GM12864 (cell line): ENCODE results near the gene GULP1.

ENCODE experiments used
- DNase-seq: peaks from one replicate; pipeline ENCODE4 v3.0.0-alpha.2; 2011; ENCODE audit warnings: low read depth
- H3K4me3 ChIP-seq: 2 replicates; pipeline ENCODE4 v1.5.1; 2011; ENCODE audit warnings: mild to moderate bottlenecking, low read depth, low read length, control low read depth
- CTCF ChIP-seq: IDR thresholded peaks from 2 replicates; pipeline ENCODE4 v1.5.1; 2011; ENCODE audit warnings: low read depth, mild to moderate bottlenecking, moderate library complexity, low read length, control low read depth, inconsistent platforms; ENCODE audit errors: missing control alignments

Gene GULP1

DNA sequence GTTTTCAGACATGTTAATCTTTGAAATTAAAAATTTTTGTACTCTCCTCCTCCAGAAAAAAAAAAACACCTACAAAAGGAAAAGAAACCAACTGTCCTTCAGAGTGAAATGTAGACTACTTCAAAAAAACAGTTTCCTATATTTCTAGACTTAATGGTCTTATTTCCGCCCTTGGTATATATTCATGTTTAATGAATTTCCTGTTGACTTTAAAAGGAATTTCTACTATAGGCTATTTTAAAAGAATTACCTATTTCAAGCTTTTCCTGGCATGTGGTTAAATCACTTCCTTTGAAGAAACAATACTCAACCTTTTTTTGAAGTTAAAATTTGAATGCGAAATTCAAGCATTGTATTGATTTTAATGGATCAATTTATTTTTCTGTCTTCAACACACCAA lies 29.2 kb downstream of the GULP1 start:
- no peak for TF ChIP-seq CTCF
- H3K4me3 ChIP-seq: no peak overlapping the region
- DNase-seq: no peak

DNA sequence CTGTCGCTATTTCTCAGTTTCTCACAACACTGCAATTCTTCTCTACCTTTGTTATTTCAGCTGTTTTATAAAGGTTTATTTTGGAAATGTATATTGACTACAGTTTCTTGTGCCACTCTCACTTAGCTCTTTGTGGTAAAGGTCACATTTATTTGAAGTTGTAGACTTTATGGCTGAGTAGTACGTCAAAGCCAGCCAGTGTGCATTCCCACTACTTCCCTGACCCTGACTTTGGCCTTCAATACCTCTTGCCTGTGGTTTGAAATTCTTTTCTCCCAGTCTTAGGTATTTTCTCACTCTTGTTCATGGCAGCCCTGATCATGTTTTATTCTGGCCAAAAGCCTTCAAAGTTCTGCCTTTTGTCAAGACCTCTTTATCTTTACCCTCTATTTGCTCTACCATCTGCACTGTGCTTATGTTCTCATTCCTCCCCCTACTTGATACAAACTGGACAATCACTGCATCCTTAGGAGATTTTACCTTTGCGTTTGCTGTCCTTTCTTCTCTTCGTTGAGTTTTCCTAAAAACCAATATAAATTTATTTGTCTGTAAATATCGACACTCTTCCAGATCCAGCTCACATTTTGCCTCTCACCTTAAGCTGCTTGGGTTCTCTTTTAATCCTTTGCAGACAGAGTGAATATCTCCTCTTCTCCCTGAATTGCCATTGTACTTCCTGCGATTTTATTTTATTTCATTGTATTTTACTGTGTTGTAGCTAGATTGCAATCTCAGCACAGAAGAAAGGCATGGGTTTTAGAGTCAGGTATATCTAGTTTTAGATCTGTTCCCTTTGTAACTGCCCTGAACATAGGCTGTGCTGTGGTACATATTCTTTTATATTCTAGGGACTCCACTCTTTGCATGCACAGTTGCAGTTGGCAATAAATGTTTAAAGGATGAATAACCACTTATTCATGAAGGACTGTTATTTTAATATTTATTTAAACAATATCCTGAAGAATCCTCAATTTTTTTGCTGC lies 31.2 kb downstream of the GULP1 start:
- DNase-seq: no peak
- H3K4me3 ChIP-seq: no peak overlapping the region
- no peak for TF ChIP-seq CTCF

DNA sequence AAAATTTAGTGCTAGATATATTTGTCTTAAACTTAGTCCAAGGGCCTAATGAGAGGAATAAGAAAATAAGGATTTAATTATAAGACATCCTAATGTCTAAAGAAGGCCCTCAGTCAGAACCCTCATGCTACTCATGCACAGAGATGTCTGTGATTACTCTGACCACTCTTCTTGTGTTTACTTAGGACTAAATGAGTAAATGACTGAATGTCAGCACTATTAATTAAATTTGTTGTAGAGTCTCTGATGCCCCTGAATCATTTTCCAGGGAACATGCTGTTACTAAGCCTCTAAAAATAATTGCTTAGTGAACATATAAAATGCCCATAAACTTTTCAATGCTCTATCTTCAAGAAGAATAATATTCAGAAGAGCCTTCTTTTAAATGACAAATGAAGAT lies 32.4 kb downstream of the GULP1 start:
- no peak for DNase-seq
- TF ChIP-seq CTCF: no peak

GRCh38 chr2:188326290-188326668 lies 34.6 kb downstream of the GULP1 start:
- DNase-seq: no peak
- TF ChIP-seq CTCF: no peak
- no peak overlapping the region for H3K4me3 ChIP-seq

More for the DNA sequence above, 32.4 kb downstream of the GULP1 start:
- no peak overlapping the region for H3K4me3 ChIP-seq

DNA sequence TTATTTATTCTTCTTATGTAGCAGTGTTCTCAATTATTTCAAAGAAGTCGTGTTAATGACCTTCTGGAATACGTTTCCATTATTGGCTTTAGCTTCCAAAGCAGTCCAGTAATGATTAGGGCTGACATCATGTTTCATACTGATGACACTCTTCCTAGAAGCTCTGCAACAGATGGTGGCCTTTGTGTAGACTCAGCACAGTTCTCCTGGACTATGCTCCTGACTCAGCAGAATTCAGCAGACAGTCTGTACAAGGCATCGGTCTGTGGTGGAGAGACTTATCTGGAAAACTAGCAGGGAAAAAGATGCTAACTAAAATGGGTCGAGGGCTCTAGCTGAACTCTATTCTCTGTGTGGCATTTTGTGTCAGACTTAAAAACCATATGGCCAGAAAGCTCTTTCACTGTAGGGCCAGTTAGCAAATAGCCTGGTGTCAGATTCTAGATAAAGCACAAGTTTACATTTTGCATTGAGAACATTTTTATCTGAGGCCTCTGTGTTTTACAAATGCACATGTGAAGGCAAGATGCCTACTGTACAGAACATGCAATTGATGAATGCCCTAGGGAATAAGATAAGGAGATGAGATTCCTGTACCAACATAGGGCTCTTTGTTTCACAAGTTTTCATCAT lies 35.1 kb downstream of the GULP1 start:
- no peak overlapping the region for H3K4me3 ChIP-seq
- TF ChIP-seq CTCF: no peak
- DNase-seq: no peak

- H3K4me3 ChIP-seq: no peak overlapping the region
- TF ChIP-seq CTCF: no peak
- no peak for DNase-seq
Observed at GRCh38 chr2:188327518-188328213, 36.0 kb downstream of the GULP1 start.
